Left kidney (tissue), 2 donors: ENCODE data around the gene FCGR1A. TPM values are rescaled to one million over a fixed set of nuclear protein-coding genes. Genes with fewer than 3 reads are reported as not detected.
"Not testable (repeated sequence)": the region's sequence is repeated elsewhere in the genome, so short reads cannot be mapped to it uniquely, and the experiment has no call there.

ENCODE experiments used
- DNase-seq: peaks from one replicate; pipeline ENCODE4 v3.0.0-alpha.2; 2013
- polyA plus RNA-seq: library from polyadenylated mRNA; unstranded; fragments of 120-200 nt; gene quantifications from one replicate; pipeline ENCODE4 v1.2.1, GENCODE V29; 2013; ENCODE audit not compliant: insufficient read length

FCGR1A gene
- polyA plus RNA-seq, 1 donor, result 1.3 TPM

DNA sequence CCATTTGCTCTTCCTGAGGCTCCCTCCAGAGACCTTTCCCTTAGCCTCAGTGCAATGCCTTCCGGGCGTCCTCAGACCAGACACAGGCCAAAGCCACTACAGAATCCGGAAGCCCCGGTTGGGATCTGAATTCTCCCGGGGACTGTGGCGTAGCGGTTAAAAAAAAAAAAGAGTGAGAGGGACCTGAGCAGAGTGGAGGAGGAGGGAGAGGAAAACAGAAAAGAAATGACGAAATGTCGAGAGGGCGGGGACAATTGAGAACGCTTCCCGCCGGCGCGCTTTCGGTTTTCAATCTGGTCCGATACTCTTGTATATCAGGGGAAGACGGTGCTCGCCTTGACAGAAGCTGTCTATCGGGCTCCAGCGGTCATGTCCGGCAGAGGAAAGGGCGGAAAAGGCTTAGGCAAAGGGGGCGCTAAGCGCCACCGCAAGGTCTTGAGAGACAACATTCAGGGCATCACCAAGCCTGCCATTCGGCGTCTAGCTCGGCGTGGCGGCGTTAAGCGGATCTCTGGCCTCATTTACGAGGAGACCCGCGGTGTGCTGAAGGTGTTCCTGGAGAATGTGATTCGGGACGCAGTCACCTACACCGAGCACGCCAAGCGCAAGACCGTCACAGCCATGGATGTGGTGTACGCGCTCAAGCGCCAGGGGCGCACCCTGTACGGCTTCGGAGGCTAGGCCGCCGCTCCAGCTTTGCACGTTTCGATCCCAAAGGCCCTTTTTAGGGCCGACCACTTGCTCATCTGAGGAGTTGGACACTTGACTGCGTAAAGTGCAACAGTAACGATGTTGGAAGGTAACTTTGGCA, 50.0 kb downstream of the FCGR1A start:
- DNase-seq, result not testable (repeated sequence)

DNA sequence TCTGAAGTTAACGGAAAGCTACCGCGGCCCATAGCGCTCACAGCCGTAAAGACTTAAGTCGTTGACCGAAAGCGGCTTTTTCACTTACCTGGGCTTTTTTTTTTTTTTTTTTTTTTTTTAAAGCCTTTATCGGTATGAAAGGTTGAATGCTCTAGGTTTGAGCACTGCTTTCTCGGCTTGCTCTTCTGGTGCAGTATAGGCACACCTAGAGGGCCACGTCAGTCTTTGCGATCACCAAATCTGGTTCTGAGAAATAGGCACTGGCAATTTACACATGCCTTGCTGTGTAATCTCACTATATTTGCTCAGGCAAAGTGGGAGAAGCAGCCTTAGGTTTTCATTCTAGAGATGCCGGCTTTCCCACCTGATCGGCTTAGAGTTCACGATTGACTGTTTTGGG, 50.6 kb downstream of the FCGR1A start:
- not testable (repeated sequence) for DNase-seq

DNA sequence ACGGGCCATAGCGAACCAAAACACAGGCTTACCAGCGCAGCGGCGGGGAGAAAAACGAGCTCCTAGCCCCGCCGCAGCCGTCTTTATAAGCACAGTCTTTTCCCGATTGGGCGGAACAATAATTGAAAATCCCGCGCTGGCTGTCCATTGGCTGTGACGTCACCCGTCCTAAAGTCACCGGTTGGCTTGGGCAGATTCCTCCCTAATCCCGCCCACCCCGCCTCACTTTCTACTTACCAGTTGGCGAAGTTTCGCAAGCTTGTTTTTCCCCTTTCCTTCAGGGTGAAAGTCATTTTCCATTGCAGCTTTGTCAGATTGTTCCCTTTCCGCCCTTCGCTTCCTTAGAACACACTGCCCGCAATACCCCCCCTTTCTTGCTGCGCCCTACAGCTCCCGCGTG, 58.7 kb downstream of the FCGR1A start:
- DNase-seq, result not testable (repeated sequence)

Other genes with a start within 250 kb of the FCGR1A start
- gene PPIAL4C, start 198.8 kb upstream of the FCGR1A start, polyA plus RNA-seq, result not detected
- 16.9 TPM for gene BOLA1, start 116.9 kb downstream of the FCGR1A start, polyA plus RNA-seq
- 8.4 TPM for gene SV2A, start 135.2 kb downstream of the FCGR1A start, polyA plus RNA-seq
- gene SF3B4, start 145.1 kb downstream of the FCGR1A start, polyA plus RNA-seq, result 84.7 TPM
- gene MTMR11, start 154.2 kb downstream of the FCGR1A start, polyA plus RNA-seq, result 35.7 TPM
- 22.1 TPM for gene OTUD7B, start 228.0 kb downstream of the FCGR1A start, polyA plus RNA-seq